Measurements from ENCODE around the gene CD2AP. TPM values are rescaled to one million over a fixed set of nuclear protein-coding genes. Genes with fewer than 3 reads are reported as not detected.

The CD2AP gene
- total and polyA plus RNA-seq, 9 of the 15 experiments (the other 6 are each of a cell fraction or from before 2014, with no cell fraction given): 9.4 to 69.7 (median 38.7) TPM

DNA sequence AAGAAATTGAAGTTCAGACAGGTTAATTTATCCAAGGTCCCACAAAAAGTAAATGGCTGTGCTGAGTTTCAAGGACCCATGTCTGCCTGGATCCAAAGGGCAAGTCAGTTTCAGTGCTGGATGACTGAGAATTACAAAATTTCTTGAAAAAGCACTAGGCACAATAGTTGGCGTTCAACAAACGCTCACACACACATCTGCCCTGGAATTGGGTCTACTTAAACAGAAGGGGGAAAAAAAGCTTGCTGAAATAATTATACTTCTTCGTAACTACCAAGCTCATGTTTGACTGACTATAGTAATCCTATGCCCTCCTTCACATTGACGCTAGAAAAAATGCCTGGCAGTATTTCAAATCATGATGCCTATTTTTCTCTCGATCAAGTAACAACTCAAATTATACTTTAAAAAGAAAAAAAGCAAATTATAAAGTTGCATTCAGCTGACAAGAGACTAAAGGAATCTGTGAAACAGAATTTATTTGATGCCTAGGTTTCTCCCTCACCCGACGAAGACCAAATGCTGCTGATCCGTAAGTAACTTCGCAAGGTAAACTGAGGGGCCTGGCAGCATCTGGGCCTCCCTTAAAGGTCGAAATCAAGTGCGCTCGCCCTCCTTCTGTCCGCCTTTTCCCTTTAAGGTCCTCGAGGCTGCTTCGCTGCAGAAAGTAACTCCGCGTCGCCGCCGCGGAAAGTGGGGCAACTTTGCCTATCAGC, 650 bp upstream of the CD2AP start (continued):
- TF ChIP-seq, protein P1, sequence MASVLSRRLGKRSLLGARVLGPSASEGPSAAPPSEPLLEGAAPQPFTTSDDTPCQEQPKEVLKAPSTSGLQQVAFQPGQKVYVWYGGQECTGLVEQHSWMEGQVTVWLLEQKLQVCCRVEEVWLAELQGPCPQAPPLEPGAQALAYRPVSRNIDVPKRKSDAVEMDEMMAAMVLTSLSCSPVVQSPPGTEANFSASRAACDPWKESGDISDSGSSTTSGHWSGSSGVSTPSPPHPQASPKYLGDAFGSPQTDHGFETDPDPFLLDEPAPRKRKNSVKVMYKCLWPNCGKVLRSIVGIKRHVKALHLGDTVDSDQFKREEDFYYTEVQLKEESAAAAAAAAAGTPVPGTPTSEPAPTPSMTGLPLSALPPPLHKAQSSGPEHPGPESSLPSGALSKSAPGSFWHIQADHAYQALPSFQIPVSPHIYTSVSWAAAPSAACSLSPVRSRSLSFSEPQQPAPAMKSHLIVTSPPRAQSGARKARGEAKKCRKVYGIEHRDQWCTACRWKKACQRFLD (CRISPR knock-in tag; IDR thresholded peaks at IDR 0.05): 0 out of 2 replicates have a peak, but pooled peaks have one; percentile 2
- TF ChIP-seq ARHGAP35 (IDR thresholded peaks at IDR 0.05; ENCODE audit: partially characterized antibody) (no peak), RBBP5 (IDR thresholded peaks at IDR 0.05; ENCODE audit: borderline replicate concordance, insufficient read depth, low read length, poor library complexity, severe bottlenecking) (no peak), ZNF146 (CRISPR knock-in tag; IDR thresholded peaks at IDR 0.05; ENCODE audit: unreplicated experiment) (no peak), HLTF (IDR thresholded peaks at IDR 0.05) (no peak), KAT2B (IDR thresholded peaks at IDR 0.05; ENCODE audit: low read depth, low read length) (no peak), ZNF79 (CRISPR knock-in tag; IDR thresholded peaks at IDR 0.05; ENCODE audit: low read depth) (no peak), E2F3 (CRISPR knock-in tag; IDR thresholded peaks at IDR 0.05) (no peak), BCOR (IDR thresholded peaks at IDR 0.05) (no peak), POLR3A (IDR thresholded peaks at IDR 0.05; ENCODE audit: borderline replicate concordance, extremely low read depth, insufficient read depth, insufficient read length) (no peak)
- TF ChIP-seq, protein P2, sequence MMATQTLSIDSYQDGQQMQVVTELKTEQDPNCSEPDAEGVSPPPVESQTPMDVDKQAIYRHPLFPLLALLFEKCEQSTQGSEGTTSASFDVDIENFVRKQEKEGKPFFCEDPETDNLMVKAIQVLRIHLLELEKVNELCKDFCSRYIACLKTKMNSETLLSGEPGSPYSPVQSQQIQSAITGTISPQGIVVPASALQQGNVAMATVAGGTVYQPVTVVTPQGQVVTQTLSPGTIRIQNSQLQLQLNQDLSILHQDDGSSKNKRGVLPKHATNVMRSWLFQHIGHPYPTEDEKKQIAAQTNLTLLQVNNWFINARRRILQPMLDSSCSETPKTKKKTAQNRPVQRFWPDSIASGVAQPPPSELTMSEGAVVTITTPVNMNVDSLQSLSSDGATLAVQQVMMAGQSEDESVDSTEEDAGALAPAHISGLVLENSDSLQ (IDR thresholded peaks at IDR 0.05): no peak
- TF ChIP-seq, protein P3, sequence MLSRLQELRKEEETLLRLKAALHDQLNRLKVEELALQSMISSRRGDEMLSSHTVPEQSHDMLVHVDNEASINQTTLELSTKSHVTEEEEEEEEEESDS (CRISPR knock-in tag; IDR thresholded peaks at IDR 0.05): no peak
- TF ChIP-seq, protein P4, sequence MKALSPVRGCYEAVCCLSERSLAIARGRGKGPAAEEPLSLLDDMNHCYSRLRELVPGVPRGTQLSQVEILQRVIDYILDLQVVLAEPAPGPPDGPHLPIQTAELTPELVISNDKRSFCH (CRISPR knock-in tag; IDR thresholded peaks at IDR 0.05): no peak
- TF ChIP-seq, protein P4 (tag; IDR thresholded peaks at IDR 0.05): no peak
- TF ChIP-seq, protein P5, sequence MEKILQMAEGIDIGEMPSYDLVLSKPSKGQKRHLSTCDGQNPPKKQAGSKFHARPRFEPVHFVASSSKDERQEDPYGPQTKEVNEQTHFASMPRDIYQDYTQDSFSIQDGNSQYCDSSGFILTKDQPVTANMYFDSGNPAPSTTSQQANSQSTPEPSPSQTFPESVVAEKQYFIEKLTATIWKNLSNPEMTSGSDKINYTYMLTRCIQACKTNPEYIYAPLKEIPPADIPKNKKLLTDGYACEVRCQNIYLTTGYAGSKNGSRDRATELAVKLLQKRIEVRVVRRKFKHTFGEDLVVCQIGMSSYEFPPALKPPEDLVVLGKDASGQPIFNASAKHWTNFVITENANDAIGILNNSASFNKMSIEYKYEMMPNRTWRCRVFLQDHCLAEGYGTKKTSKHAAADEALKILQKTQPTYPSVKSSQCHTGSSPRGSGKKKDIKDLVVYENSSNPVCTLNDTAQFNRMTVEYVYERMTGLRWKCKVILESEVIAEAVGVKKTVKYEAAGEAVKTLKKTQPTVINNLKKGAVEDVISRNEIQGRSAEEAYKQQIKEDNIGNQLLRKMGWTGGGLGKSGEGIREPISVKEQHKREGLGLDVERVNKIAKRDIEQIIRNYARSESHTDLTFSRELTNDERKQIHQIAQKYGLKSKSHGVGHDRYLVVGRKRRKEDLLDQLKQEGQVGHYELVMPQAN (IDR thresholded peaks at IDR 0.05; ENCODE audit: borderline replicate concordance): no peak
- TF ChIP-seq, protein P6, sequence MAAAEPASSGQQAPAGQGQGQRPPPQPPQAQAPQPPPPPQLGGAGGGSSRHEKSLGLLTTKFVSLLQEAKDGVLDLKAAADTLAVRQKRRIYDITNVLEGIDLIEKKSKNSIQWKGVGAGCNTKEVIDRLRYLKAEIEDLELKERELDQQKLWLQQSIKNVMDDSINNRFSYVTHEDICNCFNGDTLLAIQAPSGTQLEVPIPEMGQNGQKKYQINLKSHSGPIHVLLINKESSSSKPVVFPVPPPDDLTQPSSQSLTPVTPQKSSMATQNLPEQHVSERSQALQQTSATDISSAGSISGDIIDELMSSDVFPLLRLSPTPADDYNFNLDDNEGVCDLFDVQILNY (CRISPR knock-in tag; IDR thresholded peaks at IDR 0.05): no peak
- TF ChIP-seq, protein P7, sequence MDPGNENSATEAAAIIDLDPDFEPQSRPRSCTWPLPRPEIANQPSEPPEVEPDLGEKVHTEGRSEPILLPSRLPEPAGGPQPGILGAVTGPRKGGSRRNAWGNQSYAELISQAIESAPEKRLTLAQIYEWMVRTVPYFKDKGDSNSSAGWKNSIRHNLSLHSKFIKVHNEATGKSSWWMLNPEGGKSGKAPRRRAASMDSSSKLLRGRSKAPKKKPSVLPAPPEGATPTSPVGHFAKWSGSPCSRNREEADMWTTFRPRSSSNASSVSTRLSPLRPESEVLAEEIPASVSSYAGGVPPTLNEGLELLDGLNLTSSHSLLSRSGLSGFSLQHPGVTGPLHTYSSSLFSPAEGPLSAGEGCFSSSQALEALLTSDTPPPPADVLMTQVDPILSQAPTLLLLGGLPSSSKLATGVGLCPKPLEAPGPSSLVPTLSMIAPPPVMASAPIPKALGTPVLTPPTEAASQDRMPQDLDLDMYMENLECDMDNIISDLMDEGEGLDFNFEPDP (CRISPR knock-in tag; IDR thresholded peaks at IDR 0.05): no peak
- TF ChIP-seq, protein P8, sequence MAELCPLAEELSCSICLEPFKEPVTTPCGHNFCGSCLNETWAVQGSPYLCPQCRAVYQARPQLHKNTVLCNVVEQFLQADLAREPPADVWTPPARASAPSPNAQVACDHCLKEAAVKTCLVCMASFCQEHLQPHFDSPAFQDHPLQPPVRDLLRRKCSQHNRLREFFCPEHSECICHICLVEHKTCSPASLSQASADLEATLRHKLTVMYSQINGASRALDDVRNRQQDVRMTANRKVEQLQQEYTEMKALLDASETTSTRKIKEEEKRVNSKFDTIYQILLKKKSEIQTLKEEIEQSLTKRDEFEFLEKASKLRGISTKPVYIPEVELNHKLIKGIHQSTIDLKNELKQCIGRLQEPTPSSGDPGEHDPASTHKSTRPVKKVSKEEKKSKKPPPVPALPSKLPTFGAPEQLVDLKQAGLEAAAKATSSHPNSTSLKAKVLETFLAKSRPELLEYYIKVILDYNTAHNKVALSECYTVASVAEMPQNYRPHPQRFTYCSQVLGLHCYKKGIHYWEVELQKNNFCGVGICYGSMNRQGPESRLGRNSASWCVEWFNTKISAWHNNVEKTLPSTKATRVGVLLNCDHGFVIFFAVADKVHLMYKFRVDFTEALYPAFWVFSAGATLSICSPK (IDR thresholded peaks at IDR 0.05; ENCODE audit: borderline replicate concordance): no peak
